Measurements from ENCODE around the gene HOXB1. TPM values are rescaled to one million over a fixed set of nuclear protein-coding genes. Genes with fewer than 3 reads are reported as not detected.

HOXB1 gene
- polyA plus RNA-seq, 10 donors, result not detected

DNA sequence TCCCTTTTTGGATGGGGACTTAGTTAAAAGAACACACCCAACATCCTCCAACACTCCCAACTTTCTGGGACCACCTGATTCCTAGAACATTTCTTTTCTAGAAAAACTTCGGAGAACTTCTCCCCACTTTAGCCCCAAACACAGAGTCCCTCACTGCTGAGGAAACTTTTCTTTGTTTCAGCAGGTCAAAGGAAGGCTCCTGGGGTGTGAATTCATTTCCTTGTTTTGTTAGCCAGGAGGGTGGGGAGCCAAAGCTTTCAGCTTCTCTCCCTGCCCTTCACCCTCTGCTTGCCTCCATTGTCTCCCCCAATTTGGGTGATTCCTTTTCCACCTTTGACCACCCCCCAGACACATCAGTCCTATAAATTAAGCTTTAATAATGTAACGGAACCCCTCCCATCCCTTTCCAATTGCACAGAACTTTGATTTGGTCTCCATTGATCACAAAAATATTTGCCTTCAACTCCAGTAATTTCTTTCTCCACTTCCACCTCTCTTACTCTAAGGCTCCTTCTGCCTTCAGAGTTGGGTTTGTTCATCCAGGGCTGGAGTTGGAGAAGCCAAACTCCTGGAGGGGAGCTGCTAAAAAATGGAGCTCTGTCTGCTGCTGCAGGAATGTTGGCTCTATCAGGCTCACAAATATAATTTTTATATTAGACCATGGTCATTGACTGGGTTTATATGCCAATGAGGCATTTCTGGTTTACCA lies 37.0 kb upstream of the HOXB1 start:
- DNase-seq, result no peak

- DNase-seq, result no peak
These were observed 36.4 kb upstream of the HOXB1 start for GRCh38 chr17:48567209-48567608.

- DNase-seq, result no peak
These were observed 35.9 kb upstream of the HOXB1 start for GRCh38 chr17:48566717-48567116.

DNA sequence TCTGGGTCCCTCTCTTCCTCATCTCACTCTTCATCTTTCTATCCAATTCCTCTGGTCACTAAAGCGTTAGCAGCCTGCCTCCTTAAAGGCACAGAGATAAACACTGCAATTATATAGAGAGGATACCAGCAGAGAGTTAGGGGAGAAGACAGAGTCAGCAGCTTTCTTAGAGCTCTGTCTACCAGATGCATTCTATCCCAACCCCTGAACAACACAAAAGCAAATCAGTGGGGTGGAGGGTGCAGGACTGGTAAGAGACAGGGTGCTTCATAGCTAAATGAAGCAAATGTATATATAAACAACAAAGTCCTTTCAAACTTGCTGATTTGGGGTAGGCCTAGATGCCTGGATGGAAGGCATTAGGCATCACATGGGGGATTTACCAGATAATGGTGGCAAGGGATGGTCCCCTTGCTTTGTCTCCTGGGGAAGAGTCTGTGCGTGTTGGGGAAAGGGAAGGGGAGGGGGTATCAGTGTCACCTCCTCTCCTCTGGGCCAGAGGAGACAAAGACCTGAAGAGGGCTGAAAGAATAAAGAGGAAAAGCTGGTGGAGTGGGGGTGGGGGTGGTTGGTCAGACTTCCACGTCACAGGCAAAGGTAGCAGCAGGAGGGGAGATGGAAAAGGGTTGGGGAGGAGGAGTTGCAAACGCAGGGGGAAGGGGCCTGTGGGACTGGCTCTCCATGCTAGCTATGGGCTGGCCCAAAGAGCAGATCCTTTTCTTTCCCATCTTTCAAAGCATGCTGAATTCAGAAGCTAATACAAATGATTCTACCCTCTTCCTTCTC lies 35.3 kb upstream of the HOXB1 start:
- no peak for DNase-seq

DNA sequence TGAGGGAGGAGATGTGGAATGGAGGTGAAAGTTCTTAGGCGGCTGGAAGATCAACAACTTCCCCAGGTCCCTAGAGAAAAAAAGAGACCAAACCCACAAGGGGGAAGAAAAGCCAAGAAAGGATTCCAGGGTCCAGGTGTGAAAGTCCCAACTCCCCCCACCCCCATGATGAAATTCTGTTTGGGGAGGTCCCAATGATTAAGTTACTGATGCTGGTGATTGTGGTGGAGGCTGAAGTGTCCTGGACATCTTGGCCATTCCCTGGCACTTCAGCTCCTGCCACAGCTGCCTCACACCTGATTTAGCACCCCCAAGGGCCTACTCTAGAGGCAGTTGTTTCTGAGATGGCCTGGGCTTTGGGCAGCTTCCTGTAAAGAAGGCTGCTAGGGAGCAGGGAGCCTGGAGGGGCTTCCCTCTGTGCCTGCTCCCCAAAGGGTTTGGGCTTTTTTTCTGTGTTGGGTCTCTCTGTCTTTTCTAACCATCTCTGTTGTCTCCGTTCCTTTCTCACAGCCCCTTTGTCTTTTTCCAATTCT lies 34.3 kb upstream of the HOXB1 start:
- no peak for DNase-seq

DNA sequence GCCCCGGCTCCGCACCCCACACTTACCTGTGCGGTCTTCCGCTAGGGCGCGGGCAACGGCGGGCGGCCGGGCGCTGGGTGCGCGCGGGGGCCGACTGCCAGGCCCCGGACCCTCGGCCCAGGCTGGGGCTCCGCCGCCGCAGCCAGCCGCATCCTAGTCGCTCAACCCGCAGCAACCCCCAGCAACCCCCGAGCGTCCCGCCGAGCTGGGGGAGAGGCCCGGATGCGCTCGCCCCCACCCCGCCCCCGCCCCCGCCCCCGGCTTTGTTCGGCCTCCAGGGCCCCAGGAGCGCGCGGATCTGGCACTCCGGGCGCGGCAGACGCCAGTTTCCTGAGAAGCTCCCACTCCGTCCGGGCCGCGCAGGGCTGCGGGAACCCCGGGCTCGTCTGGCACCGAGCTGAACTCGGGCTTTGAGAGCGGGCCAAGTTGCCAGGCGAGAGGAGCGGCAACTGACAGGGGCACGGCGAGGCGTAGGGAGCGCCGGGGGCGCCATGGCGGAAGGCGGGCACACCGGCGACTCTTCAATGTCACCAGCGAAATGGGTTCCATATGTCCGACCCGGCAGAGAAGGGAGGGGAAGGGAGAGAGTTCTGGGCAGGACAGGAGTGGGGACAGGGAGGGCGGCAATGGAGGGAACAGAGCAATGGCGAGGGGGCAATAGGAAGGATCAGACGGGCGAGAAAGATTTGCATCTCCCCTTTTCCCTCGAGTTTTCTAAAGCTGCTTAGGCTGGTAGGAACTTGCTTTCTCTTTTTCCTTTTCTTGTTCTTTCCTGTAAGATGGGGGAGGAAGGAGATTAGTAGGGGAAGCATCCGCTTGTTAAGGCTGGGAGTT lies 33.6 kb upstream of the HOXB1 start:
- DNase-seq, result peak in 1 of 3 donors; percentile 73

DNA sequence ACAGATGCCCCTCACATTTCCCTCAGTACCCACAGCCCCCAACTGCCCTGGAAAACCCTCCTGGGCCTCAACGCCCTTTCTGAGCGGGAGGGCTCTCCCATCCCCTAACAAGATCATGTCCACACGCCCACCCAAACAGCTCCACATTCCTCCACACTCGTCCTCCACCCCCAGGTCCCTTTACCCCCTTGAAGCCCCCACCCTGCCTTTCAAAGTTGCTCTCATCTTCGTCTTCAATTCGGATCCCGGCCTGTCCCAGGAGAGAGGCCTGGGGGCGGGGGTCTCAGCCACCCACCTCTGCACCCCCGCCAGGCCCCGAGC lies 33.0 kb upstream of the HOXB1 start:
- DNase-seq, result no peak

- peak in 1 of 3 donors; percentile 32 for DNase-seq
These were observed 32.6 kb upstream of the HOXB1 start for GRCh38 chr17:48563385-48563838.

DNA sequence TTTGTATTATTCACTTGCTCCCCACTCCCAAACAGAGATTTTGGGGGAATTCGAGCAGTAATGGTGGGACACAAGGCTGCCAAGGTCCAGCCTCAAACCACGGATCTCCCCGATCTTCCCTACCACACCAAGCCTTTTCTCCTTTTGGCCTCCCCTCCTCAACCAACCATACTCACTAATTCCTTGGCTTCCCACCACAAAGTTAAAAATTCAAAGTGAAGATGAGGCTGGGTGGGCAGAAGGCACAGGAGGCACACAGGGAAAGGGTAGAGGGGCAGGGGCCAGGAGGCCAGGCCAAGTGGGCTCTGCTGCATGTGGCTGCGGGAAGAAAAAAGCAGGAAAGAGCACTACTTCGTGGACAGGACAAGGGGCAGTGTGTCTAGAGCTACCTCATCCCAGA lies 32.1 kb upstream of the HOXB1 start:
- no peak for DNase-seq

DNA sequence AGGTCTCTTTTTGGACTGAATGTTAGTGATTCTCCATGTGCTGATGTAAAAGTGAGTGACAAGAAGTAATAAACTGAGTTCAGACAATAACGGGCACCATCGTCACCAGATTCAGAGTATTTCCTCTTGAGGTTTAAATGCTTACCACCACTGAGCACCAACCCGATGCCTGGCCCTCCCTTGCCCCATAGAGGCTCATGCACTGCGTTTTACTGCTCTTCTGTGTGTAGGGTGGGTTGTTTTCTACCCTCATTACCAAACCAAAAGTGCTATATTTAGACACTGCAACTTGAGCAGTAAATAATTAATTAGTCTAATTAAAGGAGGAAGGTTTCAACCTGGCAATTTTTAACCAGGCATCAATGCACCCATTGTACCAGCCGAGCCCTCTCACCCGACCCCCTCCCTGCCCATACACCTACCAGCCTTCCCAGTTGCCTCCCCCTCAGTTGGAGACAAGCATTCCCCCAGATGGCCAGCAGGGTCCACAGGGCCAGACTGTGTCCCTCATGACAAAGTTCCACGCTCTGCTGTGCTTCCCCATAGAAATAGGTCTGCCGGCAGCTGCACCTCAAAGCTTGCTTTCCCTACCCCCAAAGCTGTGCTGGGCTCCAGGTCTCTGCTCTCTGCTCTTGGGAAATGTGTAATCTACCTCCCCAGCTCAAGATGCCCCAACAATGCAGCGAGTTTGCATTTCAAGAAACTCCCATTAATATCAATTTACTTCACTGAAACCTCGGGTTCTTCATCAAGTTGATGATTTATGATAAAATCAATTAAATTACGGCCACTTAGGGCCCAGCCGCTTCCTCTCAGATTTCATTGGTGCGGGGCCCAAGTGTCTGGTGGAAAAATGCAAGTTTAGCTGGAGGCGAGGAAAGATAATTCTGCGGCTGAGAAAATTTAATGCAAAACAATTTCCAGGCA lies 31.3 kb upstream of the HOXB1 start:
- DNase-seq, result no peak

DNA sequence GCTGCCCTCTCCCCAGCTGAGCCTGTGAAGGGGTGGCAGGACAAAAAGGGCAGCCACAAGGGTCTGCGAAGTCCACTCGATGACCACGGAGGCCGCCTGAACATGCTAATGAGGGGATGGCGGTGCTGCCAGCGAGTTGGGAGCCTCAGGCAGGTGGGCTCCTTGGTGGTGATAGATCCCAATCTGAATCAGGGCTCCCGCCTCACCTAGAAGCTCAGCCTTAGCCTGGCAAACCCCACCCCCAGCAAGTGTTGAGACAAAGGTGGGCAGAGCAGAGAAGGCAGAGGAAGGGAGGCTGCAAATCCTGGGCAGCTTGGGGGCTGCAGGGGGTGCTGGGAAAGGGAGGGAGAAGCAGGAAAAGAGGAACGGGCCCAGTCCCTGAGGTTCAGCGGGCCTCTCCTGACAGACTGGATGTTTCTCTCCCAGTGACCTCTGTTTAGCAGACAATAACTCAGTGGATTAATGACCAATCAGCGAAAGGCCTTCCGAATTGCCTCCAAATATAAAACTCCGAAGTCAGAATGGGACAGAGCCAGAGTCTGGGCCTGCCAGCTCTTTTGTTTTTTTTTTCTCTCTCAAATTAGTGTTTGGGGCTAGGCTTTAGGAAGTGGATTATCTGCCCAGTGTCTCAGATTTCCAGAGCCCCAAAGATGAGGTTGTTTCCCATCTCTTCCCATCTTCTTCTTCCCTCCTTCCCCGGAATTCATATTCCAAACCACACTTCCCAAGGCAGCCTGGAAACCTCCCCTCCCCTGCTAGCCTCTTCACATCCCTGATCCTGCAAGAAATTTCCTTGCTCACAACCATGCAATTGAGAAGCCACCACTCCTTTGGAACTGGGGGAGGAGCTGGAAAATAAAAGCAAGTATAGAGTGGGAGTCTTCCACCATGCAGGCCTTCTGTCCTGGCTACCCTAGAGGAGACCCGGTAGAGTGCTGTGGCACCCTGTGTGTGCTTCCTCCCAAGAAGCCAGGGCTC lies 29.3 kb upstream of the HOXB1 start:
- DNase-seq, result no peak

DNA sequence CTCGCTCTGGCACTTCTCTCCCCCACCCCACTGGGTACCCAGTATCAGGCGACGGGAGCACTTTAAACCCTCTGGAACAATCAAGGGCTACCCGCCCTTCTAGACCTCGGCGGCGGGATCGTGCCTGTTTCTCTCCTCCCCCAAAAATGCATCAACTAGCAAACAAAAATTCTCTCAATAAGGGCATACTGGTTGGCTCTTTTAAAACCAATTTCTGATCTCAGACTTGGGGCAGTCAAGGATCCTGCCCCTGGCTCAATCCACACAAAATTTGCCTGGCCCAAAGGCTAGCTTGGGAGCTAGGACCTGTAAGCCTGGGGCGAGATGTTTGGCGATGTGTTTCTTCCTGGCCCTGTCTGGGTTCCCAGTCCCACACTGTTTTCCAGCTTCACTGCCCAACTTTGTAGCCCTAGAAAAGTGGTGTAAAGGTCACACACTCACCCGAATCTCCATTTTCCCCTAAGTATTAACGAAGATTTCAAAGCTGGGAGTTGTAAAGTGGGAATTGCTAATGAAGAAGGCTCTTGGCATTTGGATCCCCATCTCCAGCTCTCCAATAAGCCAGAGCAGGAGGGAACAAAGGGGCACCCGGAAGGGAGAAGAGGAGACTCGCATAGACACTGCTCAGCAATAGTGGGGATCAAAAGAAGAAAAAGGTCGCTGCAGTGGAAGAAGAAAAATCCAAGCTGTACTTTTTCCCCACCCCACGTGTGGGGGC lies 28.5 kb upstream of the HOXB1 start:
- DNase-seq, result no peak

DNA sequence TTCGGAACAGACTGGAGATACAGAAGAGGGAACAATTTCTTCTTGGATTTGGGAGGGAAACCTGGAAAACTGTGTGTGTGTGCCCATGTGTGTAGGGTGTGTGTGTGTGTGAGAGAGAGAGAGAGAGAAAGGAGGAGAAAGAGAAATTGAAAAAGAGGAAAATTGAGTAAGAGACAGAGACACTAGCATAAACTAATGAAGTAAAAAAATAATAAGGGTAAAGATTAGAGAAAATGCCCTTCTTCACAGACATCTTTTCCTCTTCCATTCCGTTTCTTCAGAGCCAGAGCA lies 28.0 kb upstream of the HOXB1 start:
- no peak for DNase-seq

DNA sequence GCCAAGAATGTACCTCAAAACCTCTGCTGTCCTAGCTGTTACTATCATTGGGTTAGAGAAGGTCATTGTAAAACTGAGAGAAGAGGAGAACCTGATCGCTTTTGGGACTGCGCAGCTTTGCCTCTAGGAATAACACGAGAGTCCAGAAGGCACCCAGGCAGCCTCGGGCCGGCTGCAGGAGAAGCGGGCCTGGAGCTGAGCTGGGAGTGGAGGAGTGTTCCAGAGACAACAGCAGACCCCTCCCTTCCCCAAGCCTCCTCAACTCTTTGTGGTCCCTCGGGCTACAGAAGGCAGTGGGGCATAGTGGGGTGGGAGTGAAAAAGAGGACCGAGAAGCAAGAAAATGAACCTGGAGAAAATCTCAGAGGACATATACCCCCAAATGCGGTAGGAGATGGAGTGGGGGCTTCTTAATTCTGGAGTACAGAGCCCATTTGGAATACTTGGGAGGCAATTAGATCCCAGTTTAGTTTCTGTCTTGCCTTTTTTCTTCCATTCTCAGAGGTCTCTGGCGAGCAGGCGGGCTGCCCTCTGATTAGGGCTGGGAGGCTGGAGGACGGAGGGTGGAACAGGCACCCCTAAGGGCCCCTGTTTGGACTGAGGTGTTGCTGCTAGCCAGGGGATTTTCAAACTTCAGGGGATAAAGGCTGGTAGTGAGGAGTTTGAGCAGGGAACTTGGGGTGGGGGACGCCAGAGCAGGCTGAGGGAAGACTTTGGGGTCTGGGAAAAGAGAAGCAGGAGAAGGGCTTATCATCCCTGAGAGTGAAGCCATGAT lies 27.4 kb upstream of the HOXB1 start:
- peak in 1 of 3 donors; percentile 2 for DNase-seq

- peak in 2 of 3 donors; percentile 22 to 48 for DNase-seq
These were observed 26.0 kb upstream of the HOXB1 start for GRCh38 chr17:48556576-48557401.

DNA sequence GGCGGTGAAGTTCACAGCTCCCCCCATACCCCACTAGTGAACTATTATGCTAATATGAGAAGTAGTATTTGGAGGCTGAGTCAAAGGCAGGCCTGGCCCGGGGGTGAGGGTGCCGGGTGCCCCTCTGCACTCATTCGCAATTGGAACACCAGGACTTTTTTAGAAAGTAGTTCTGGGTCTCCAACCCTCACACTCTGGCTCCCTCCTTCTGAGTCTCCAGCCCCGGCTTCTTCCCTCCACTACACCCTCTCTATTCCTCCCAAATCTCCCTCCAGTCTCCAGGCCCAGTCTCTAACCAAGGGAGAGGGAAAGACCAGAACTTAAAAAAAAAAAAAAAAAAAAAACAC lies 25.4 kb upstream of the HOXB1 start:
- no peak for DNase-seq

Measured in muscle of back (tissue), 11 donors.